Measurements from ENCODE around the gene OPN1MW3. TPM values are rescaled to one million over a fixed set of nuclear protein-coding genes. Genes with fewer than 3 reads are reported as not detected.

OPN1MW3 gene
- total RNA-seq, 2 donors from 2014 or later = not detected

DNA sequence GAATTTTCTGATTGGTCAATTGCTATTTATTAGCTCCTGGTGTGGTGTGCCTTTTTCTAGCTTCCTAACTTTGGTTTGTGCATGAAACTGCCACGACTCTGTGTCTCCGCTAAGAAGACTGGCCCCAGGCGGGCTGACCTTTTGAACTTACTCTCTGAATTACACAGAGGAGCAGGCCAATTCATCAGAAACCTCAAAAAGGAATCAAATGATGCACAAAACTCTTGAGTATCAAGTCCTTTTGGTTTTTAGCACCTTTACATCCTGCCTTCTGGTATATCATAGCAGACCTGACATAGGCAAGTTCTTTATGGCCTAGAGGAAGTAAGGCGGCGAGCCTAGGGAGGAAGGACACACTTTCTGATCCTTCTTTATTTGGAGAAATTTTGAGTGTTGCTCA is 55.8 kb downstream of the OPN1MW3 start:
- Histone ChIP-seq H3K4me3 (no peak overlapping the region), H3K27ac (no peak overlapping the region), H3K27me3 (replicated peaks; ENCODE audit: insufficient read depth) (no peaks in the 10 kb centered on the region), H3K36me3 (no peaks in the 10 kb centered on the region), H3K4me1 (replicated peaks) (no peaks in the 10 kb centered on the region), H3K9me3 (no peaks in the 10 kb centered on the region)
- 79% methylated on average over 5 of the region's 5 CpGs for WGBS
- TF ChIP-seq POLR2A (IDR thresholded peaks at IDR 0.05) = no peak
- TF ChIP-seq POLR2AphosphoS5 (IDR thresholded peaks at IDR 0.05) = no peak
- no peak for TF ChIP-seq CTCF (IDR thresholded peaks at IDR 0.05)
- intact Hi-C loops (cut with DNase I) = no loop called here
- DNase-seq (ENCODE audit: low spot score) = no peak

- intact Hi-C loops (cut with DNase I) = no loop called here
- DNase-seq (ENCODE audit: low spot score) = no peak
- H3K4me1 ChIP-seq (replicated peaks) = no peaks in the 10 kb centered on the region
- no peak overlapping the region for H3K4me3 ChIP-seq
- TF ChIP-seq POLR2A (IDR thresholded peaks at IDR 0.05) (no peak), CTCF (IDR thresholded peaks at IDR 0.05) (no peak), POLR2AphosphoS5 (IDR thresholded peaks at IDR 0.05) (no peak)
- WGBS = 93% methylated on average over 3 of the region's 3 CpGs
- no peaks in the 10 kb centered on the region for H3K36me3 ChIP-seq
- H3K27ac ChIP-seq = no peak overlapping the region
- H3K27me3 ChIP-seq (replicated peaks; ENCODE audit: insufficient read depth) = no peaks in the 10 kb centered on the region
- H3K9me3 ChIP-seq = no peaks in the 10 kb centered on the region
Measured at GRCh38 chrX:154315416-154315815, 58.0 kb downstream of the OPN1MW3 start.

- H3K9me3 ChIP-seq = no peaks in the 10 kb centered on the region
- no peaks in the 10 kb centered on the region for H3K27me3 ChIP-seq (replicated peaks; ENCODE audit: insufficient read depth)
- H3K27ac ChIP-seq = no peak overlapping the region
- H3K4me1 ChIP-seq (replicated peaks) = no peaks in the 10 kb centered on the region
- H3K4me3 ChIP-seq = no peak overlapping the region
- intact Hi-C loops (cut with DNase I) = no loop called here
- H3K36me3 ChIP-seq = no peaks in the 10 kb centered on the region
- 8% methylated on average over 7 of the region's 7 CpGs for WGBS
- TF ChIP-seq POLR2AphosphoS5 (IDR thresholded peaks at IDR 0.05) = no peak
- TF ChIP-seq POLR2A (IDR thresholded peaks at IDR 0.05) = no peak
- TF ChIP-seq CTCF (IDR thresholded peaks at IDR 0.05) = peak in 2 of 4 experiments; percentile 18 to 44
- no peak for DNase-seq (ENCODE audit: low spot score)
Measured at GRCh38 chrX:154317391-154317995, 60.1 kb downstream of the OPN1MW3 start.

DNA sequence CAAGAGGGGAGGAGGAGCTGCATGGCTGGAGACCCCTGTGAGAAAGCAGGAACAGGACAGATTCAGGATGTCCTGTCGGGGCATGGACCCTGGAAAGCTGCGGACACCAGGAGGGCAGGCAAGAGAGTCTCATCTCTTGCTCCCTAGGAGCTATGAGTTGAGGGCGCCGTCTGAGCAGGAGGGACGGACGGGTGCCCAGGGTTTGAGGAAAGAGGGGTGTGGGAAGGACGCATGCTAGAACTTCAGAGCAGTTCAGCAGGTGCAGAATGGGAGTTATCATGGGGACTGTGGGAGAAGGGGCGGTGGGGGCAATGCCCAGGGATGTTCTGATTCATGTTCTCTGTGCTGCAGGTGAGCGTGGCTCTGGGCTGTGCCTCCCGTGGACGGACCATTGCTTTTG is 63.0 kb downstream of the OPN1MW3 start:
- H3K4me1 ChIP-seq (replicated peaks) = no peaks in the 10 kb centered on the region
- H3K36me3 ChIP-seq = no peaks in the 10 kb centered on the region
- H3K4me3 ChIP-seq = no peak overlapping the region
- intact Hi-C loops (cut with DNase I) = no loop called here
- no peak for DNase-seq (ENCODE audit: low spot score)
- no peaks in the 10 kb centered on the region for H3K9me3 ChIP-seq
- TF ChIP-seq POLR2AphosphoS5 (IDR thresholded peaks at IDR 0.05) (no peak), CTCF (IDR thresholded peaks at IDR 0.05) (no peak), POLR2A (IDR thresholded peaks at IDR 0.05) (no peak)
- no peaks in the 10 kb centered on the region for H3K27me3 ChIP-seq (replicated peaks; ENCODE audit: insufficient read depth)
- H3K27ac ChIP-seq = no peak overlapping the region
- WGBS = 82% methylated on average over 9 of the region's 11 CpGs

Other genes starting within 250 kb of the OPN1MW3 start
- 100 to 1,000 TPM; 113 to 122 TPM for gene IRAK1, start 237.7 kb upstream of the OPN1MW3 start, total RNA-seq
- gene MECP2, start 159.9 kb upstream of the OPN1MW3 start, total RNA-seq = 10 to 100 TPM; 54.4 to 85.2 TPM
- not detected for gene OPN1LW, start 113.3 kb upstream of the OPN1MW3 start, total RNA-seq
- gene OPN1MW, start 75.0 kb upstream of the OPN1MW3 start, total RNA-seq = not detected
- not detected for gene OPN1MW2, start 37.8 kb upstream of the OPN1MW3 start, total RNA-seq
- gene TEX28, start 37.5 kb downstream of the OPN1MW3 start, total RNA-seq = 1 to 10 TPM in 1 of 2 donors, not detected in 1; 1.5 TPM
- gene TKTL1, start 38.2 kb downstream of the OPN1MW3 start, total RNA-seq = 100 to 1,000 TPM in 1 of 2 donors, not detected in 1; 113 TPM
- 1,000 to 10,000 TPM; 1,711 to 2,337 TPM for gene FLNA, start 117.1 kb downstream of the OPN1MW3 start, total RNA-seq
- 10 to 100 TPM; 61.4 to 66.1 TPM for gene EMD, start 121.7 kb downstream of the OPN1MW3 start, total RNA-seq
- 1,000 to 10,000 TPM; 3,702 to 5,500 TPM for gene RPL10, start 140.8 kb downstream of the OPN1MW3 start, total RNA-seq
- gene DNASE1L1, start 151.7 kb downstream of the OPN1MW3 start, total RNA-seq = 10 to 100 TPM; 36.8 to 70.7 TPM
- 10 to 100 TPM; 25.7 to 56.5 TPM for gene TAFAZZIN, start 154.0 kb downstream of the OPN1MW3 start, total RNA-seq
- gene ATP6AP1, start 171.1 kb downstream of the OPN1MW3 start, total RNA-seq = 100 to 1,000 TPM; 110 to 149 TPM
- 100 to 1,000 TPM in 1 of 2 donors, 10 to 100 TPM in 1; 52.9 to 148 TPM for gene GDI1, start 179.6 kb downstream of the OPN1MW3 start, total RNA-seq
- gene FAM50A, start 186.6 kb downstream of the OPN1MW3 start, total RNA-seq = 10 to 100 TPM; 32.9 to 35.8 TPM
- 10 to 100 TPM; 15.7 to 21.0 TPM for gene PLXNA3, start 200.7 kb downstream of the OPN1MW3 start, total RNA-seq
- gene LAGE3, start 221.7 kb downstream of the OPN1MW3 start, total RNA-seq = 10 to 100 TPM; 39.1 to 44.2 TPM
- gene UBL4A, start 229.0 kb downstream of the OPN1MW3 start, total RNA-seq = 10 to 100 TPM; 31.9 to 53.7 TPM
- gene SLC10A3, start 233.0 kb downstream of the OPN1MW3 start, total RNA-seq = 10 to 100 TPM; 28.0 to 45.6 TPM

All from prostate gland (tissue), 2 donors.